HepG2 (cell line): Measurements from ENCODE around the gene MGLL. TPM values are rescaled to one million over a fixed set of nuclear protein-coding genes. Genes with fewer than 3 reads are reported as not detected.

Experiments used
- DDIT3 ChIP-seq: sonication (generic); formaldehyde crosslinking; IDR thresholded peaks from 2 replicates; pipeline ENCODE4 v1.4.0; 2020; ENCODE audit warnings: mild to moderate bottlenecking, missing genetic modification reagents
- FOXA3 ChIP-seq: IDR thresholded peaks from 2 replicates; pipeline ENCODE4 v1.6.1; 2016; ENCODE audit warnings: missing genetic modification reagents, missing compliant biosample characterization
- HCFC1 ChIP-seq: fragments of 150-350 bp; IDR thresholded peaks from 2 replicates; pipeline ENCODE4 v1.6.1; 2014; ENCODE audit warnings: low read depth, low read length
- KDM2A ChIP-seq: sonication (generic); formaldehyde crosslinking; IDR thresholded peaks from 2 replicates; pipeline ENCODE4 v1.4.0; 2020; ENCODE audit warnings: low read depth, missing genetic modification reagents, borderline replicate concordance
- LCORL ChIP-seq, 2 experiments: fragments of 450-650 bp in 1 of 2; sonication (generic) in 1 of 2; formaldehyde crosslinking in 1 of 2; IDR thresholded peaks; 2 replicates each; pipeline versions ENCODE4 v1.5.0 to v1.6.1; 2017 to 2020; ENCODE audit warnings: antibody characterized with exemption in 1 of 2, missing genetic modification reagents in 1 of 2
- MYNN ChIP-seq: sonication (generic); formaldehyde crosslinking; IDR thresholded peaks from 2 replicates; pipeline ENCODE4 v1.4.0; 2020; ENCODE audit warnings: mild to moderate bottlenecking, low read depth, missing genetic modification reagents
- NCOA2 ChIP-seq: sonication (generic); formaldehyde crosslinking; IDR thresholded peaks from 2 replicates; pipeline ENCODE4 v1.8.0; 2022; ENCODE audit warnings: inconsistent platforms
- SCMH1 ChIP-seq: sonication (generic); formaldehyde crosslinking; IDR thresholded peaks from 2 replicates; pipeline ENCODE4 v1.9.0; 2021; ENCODE audit warnings: missing genetic modification reagents, mild to moderate bottlenecking, borderline replicate concordance
- SRF ChIP-seq: IDR thresholded peaks from 2 replicates; pipeline ENCODE4 v1.6.1; 2011; ENCODE audit warnings: mild to moderate bottlenecking, low read depth, low read length, moderate library complexity
- THAP11 ChIP-seq: IDR thresholded peaks from 2 replicates; pipeline ENCODE4 v1.6.1; 2016; ENCODE audit warnings: missing biosample characterization, missing genetic modification reagents
- ZBTB7B ChIP-seq: sonication (generic); formaldehyde crosslinking; IDR thresholded peaks from 2 replicates; pipeline ENCODE4 v1.4.0; 2020; ENCODE audit warnings: missing genetic modification reagents
- ZMYM4 ChIP-seq: sonication (generic); formaldehyde crosslinking; IDR thresholded peaks from 2 replicates; pipeline ENCODE4 v1.8.1; 2023; ENCODE audit warnings: mild to moderate bottlenecking, missing genetic modification reagents
- ZNF558 ChIP-seq: sonication (generic); formaldehyde crosslinking; IDR thresholded peaks from 2 replicates; pipeline ENCODE4 v1.9.0; 2022; ENCODE audit warnings: mild to moderate bottlenecking, missing genetic modification reagents, borderline replicate concordance
- ZSCAN29 ChIP-seq: sonication (generic); formaldehyde crosslinking; conservative IDR thresholded peaks from 2 replicates; pipeline ENCODE4 v1.4.0; 2020; ENCODE audit warnings: mild to moderate bottlenecking, missing genetic modification reagents
- polyA plus RNA-seq, 8 experiments: library from polyadenylated mRNA; depleted of rRNA in 3 of 8; stranded (reverse) in 7 of 8; unstranded in 1 of 8; fragments of >200 nt; fragmentation: Illumina TruSeq in 4 of 8; extraction: Trizol in 4 of 8; gene quantifications; 2 replicates each; pipeline versions ENCODE4 v1.2.1 to v1.2.3, GENCODE V29; 2011 to 2016; ENCODE audit warnings: low read depth in 4 of 8, missing spikeins in 1 of 8, mixed read lengths in 1 of 8; ENCODE audit not compliant: insufficient read depth in 1 of 8
- total RNA-seq, 5 experiments: library from RNA; depleted of rRNA; stranded (reverse); fragments of >200 nt; fragmentation: Illumina TruSeq; extraction: Trizol; gene quantifications; 2 replicates each; pipeline ENCODE4 v1.2.3, GENCODE V29; 2016; ENCODE audit warnings: low read depth in 1 of 5
- TF ChIP-seq, protein P1 (sequence below): sonication (generic); formaldehyde crosslinking; IDR thresholded peaks from 2 replicates; pipeline ENCODE4 v1.5.0; 2020; ENCODE audit warnings: missing genetic modification reagents

Gene MGLL
- total and polyA plus RNA-seq, 2 of the 13 experiments (the other 11 are each of a cell fraction or from before 2014, with no cell fraction given) = not detected

- no peak for TF ChIP-seq DDIT3
- no peak for TF ChIP-seq KDM2A (CRISPR knock-in tag)
- TF ChIP-seq THAP11 (CRISPR knock-in tag) = peak; percentile 98
- TF ChIP-seq FOXA3 = peak; percentile 28; the same call in 1 of the 2 replicates
- TF ChIP-seq ZBTB7B (CRISPR knock-in tag) = no peak
- TF ChIP-seq SRF = no peak
- TF ChIP-seq, protein P1, sequence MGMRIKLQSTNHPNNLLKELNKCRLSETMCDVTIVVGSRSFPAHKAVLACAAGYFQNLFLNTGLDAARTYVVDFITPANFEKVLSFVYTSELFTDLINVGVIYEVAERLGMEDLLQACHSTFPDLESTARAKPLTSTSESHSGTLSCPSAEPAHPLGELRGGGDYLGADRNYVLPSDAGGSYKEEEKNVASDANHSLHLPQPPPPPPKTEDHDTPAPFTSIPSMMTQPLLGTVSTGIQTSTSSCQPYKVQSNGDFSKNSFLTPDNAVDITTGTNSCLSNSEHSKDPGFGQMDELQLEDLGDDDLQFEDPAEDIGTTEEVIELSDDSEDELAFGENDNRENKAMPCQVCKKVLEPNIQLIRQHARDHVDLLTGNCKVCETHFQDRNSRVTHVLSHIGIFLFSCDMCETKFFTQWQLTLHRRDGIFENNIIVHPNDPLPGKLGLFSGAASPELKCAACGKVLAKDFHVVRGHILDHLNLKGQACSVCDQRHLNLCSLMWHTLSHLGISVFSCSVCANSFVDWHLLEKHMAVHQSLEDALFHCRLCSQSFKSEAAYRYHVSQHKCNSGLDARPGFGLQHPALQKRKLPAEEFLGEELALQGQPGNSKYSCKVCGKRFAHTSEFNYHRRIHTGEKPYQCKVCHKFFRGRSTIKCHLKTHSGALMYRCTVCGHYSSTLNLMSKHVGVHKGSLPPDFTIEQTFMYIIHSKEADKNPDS (CRISPR knock-in tag) = 0 out of 2 replicates have a peak, but pooled peaks have one; percentile 28
- TF ChIP-seq ZSCAN29 (CRISPR knock-in tag) = no peak
- TF ChIP-seq LCORL (IDR thresholded peaks at IDR 0.05) = no peak
- 0 out of 2 replicates have a peak, but pooled peaks have one; percentile 26 for TF ChIP-seq LCORL (CRISPR knock-in tag; IDR thresholded peaks at IDR 0.05)
- no peak for TF ChIP-seq ZNF558 (CRISPR knock-in tag)
- no peak for TF ChIP-seq NCOA2
- TF ChIP-seq MYNN = no peak
- peak; percentile 73; the same call in 1 of the 2 replicates for TF ChIP-seq HCFC1
- no peak for TF ChIP-seq SCMH1 (CRISPR knock-in tag)
- TF ChIP-seq ZMYM4 (CRISPR knock-in tag) = peak; percentile 42; the same call in 1 of the 2 replicates
Observed at GRCh38 chr3:127697551-127698240, 124.6 kb downstream of the MGLL start (continued).
